Heart right ventricle (tissue), 16 donors: ENCODE results near the gene PDE4D. TPM values are rescaled to one million over a fixed set of nuclear protein-coding genes. Genes with fewer than 3 reads are reported as not detected.

Experiments used
- ATAC-seq, 8 donors: fragments of 200-7000 bp; cut with Tn5 transposase; one replicate each; pipeline ENCODE4 v1.9.1; 2020; ENCODE audit warnings: mild to moderate bottlenecking in 8 of 8, moderate library complexity in 8 of 8, moderate number of reproducible peaks in 1 of 8
- DNase-seq, 2 donors: peaks; one replicate each; pipeline ENCODE4 v3.0.0-alpha.2; 2020
- H3K27ac ChIP-seq, 10 donors: fragments of 200-600 bp; sonication (generic) in 2 of 10; one replicate each; pipeline versions ENCODE4 v1.5.0 to v1.8.0; 2020 to 2022; ENCODE audit warnings: mild to moderate bottlenecking in 3 of 10
- H3K27me3 ChIP-seq, 7 donors: fragments of 200-600 bp; one replicate each; pipeline ENCODE4 v1.8.0; 2021 to 2022; ENCODE audit warnings: mild to moderate bottlenecking in 2 of 7
- H3K36me3 ChIP-seq, 9 donors: fragments of 200-600 bp; sonication (generic) in 1 of 9; one replicate each; pipeline versions ENCODE4 v1.5.0 to v1.8.0; 2020 to 2022; ENCODE audit warnings: mild to moderate bottlenecking in 2 of 9
- H3K4me1 ChIP-seq, 9 donors: fragments of 200-600 bp; sonication (generic) in 1 of 9; one replicate each; pipeline versions ENCODE4 v1.5.0 to v1.8.0; 2020 to 2022; ENCODE audit warnings: mild to moderate bottlenecking in 4 of 9
- H3K4me3 ChIP-seq, 10 donors: fragments of 200-600 bp; sonication (generic) in 2 of 10; one replicate each; pipeline versions ENCODE4 v1.5.0 to v1.8.0; 2020 to 2022; ENCODE audit warnings: mild to moderate bottlenecking in 7 of 10, moderate library complexity in 2 of 10
- H3K9me3 ChIP-seq, 11 donors: fragments of 200-600 bp in 10 of 11; sonication (generic) in 2 of 11; one replicate each; pipeline versions ENCODE4 v1.5.0 to v1.8.0; 2013 to 2022; ENCODE audit warnings: mild to moderate bottlenecking in 2 of 11, control low read depth in 1 of 11, moderate library complexity in 1 of 11
- WGBS, 2 donors: extraction: QIAGEN DNeasy Blood & Tissue Kit; methylation state at CpG; one replicate each; pipeline ENCODE4 v1.1.7; 2013; ENCODE audit warnings: inconsistent platforms in 1 of 2; 5-methylcytosine and 5-hydroxymethylcytosine counted together
- intact Hi-C, 10 donors: fragments of 100-400 bp; cut with DNase I; formaldehyde crosslinking; loops; one replicate each; pipeline versions ENCODE4 v1.11.1 to v1.14.2; 2022
- polyA plus RNA-seq, 2 donors: library from polyadenylated mRNA; stranded (reverse); fragments of 200-250 nt; gene quantifications; one replicate each; pipeline ENCODE4 v1.2.3, GENCODE V29; 2013
- total RNA-seq, 10 donors: library from RNA; stranded (reverse); fragmentation: NEBNext Ultra II Directional in 3 of 10; extraction: Animal tissue kit (Norgen Biotek cat#: 25700) in 3 of 10; gene quantifications; one replicate each; pipeline versions ENCODE4 v1.2.1 to v1.2.4, GENCODE V29; 2021 to 2023
- TF ChIP-seq, protein P1 (sequence below), 9 donors: fragments of 200-600 bp; sonication (generic) in 2 of 9; IDR thresholded peaks; one replicate each; pipeline versions ENCODE4 v1.5.0 to v1.8.0; 2021 to 2022; ENCODE audit warnings: antibody characterized with exemption in 9 of 9, mild to moderate bottlenecking in 5 of 9, moderate library complexity in 1 of 9
- donor health status: Arrhythmogenic right ventricular cardiomyopathy.
- donor health status: ischemic (EF 13 %, LVEDD 7.1; RV severe dilation, severe dysfunction).
- donor health status: healthy with polysubstance abuse.
- donor health status: DM: no; HTN: yes; CAD: no.
- donor health status: DM: no; HTN: no; CAD: no.
- donor health status: ischemic (EF 25% LVEDD 6.9; RV normal size, moderate dysfunction).
- donor health status: ischemic (EF 25% LVEDD 5.7; RV mildly dilated, moderate dysfunction).
- donor health status: healthy.
- donor health status: DM: yes; HTN: yes; CAD: no.
- donor health status: Ischemic cardiomyopathy.
- donor health status: ischemic (EF 35%, LVEDD 5.7; RV mildly dilated, moderate dysfunction).
- donor health status: nonischemic (EF 11% LVEDD 7.7; RV severe dilation, severe dysfunction).
- donor health status: DM: yes; HTN: yes; CAD: no.
- donor health status: PGD.
- donor health status: ischemic (EF 29% LVEDD 5.4; RV normal size, mild dysfunction).
- donor health status: nonischemic (EF 23%, LVEDD 6.1; RV moderate dilation, normal function).

Gene PDE4D
- total and polyA plus RNA-seq, 12 donors = 5.8 to 83.2 (median 39.5) TPM

DNA sequence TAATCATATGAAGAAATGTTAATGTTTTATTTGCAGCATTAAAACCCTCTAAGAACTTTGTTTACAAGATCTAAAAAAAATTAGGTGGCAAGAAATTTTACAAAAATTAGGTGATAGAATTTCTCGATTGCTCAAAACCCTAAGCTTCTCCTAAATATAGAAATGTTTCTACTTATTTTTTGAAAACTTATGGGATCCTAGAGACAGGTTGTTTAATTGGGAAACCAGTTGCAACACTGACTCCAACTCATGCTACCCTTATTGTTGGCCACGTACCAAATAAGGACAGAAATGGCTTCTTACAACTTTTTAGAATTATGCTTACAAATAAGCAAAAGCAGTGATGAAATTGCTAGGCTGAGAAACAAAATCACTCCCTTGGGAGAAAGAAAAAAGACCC, 531.1 kb downstream of the PDE4D start:
- no peaks in the 10 kb centered on the region for H3K9me3 ChIP-seq
- TF ChIP-seq, protein P1, sequence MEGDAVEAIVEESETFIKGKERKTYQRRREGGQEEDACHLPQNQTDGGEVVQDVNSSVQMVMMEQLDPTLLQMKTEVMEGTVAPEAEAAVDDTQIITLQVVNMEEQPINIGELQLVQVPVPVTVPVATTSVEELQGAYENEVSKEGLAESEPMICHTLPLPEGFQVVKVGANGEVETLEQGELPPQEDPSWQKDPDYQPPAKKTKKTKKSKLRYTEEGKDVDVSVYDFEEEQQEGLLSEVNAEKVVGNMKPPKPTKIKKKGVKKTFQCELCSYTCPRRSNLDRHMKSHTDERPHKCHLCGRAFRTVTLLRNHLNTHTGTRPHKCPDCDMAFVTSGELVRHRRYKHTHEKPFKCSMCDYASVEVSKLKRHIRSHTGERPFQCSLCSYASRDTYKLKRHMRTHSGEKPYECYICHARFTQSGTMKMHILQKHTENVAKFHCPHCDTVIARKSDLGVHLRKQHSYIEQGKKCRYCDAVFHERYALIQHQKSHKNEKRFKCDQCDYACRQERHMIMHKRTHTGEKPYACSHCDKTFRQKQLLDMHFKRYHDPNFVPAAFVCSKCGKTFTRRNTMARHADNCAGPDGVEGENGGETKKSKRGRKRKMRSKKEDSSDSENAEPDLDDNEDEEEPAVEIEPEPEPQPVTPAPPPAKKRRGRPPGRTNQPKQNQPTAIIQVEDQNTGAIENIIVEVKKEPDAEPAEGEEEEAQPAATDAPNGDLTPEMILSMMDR (IDR thresholded peaks at IDR 0.05) = no peak
- no peak for DNase-seq
- H3K27me3 ChIP-seq = no peaks in the 10 kb centered on the region
- no peak overlapping the region for H3K27ac ChIP-seq
- intact Hi-C loops = loop anchor here in 2 of 10 donors (10.0 kb wide), 1 partner anchor 148 kb away; no protein-coding TSS in a partner anchor
- 92 to 96% methylated on average over 2 of the region's 2 CpGs for WGBS, 2 donors
- H3K4me1 ChIP-seq = peaks cover 0 to 29% (median 19%) of the 10 kb centered on the region in 9 donors
- H3K36me3 ChIP-seq = no peaks in the 10 kb centered on the region
- H3K4me3 ChIP-seq = no peak overlapping the region
- ATAC-seq = no peak

DNA sequence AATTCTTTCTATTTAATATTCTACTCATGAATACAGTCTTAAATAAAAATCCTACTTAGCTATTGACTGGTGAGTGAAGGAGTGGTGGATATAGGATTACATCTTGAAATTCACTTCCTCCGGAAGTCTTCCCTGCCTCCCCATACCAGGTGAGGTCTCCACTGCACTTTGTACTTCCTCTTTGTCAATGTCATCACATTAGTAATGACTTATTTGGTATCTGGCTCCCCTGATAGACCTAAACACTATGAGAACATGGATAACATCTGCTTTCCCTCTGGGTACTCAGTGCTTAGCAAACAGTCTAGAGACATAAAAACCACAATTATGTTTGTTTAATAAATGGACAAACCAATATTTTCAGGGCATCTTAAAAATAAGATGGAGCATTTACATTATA, 532.1 kb downstream of the PDE4D start:
- DNase-seq (no peak), ATAC-seq (no peak)
- H3K27ac ChIP-seq = no peak overlapping the region
- intact Hi-C loops = loop anchor here in 2 of 10 donors (10.0 kb wide), 1 partner anchor 147 kb away; no protein-coding TSS in a partner anchor
- peaks cover 0 to 36% (median 25%) of the 10 kb centered on the region in 9 donors for H3K4me1 ChIP-seq
- H3K27me3 ChIP-seq = no peaks in the 10 kb centered on the region
- no peak overlapping the region for H3K4me3 ChIP-seq
- H3K9me3 ChIP-seq = no peaks in the 10 kb centered on the region
- 88 to 97% methylated on average over 1 of the region's 1 CpG for WGBS, 2 donors
- TF ChIP-seq, protein P1 (IDR thresholded peaks at IDR 0.05) = no peak
- no peaks in the 10 kb centered on the region for H3K36me3 ChIP-seq

DNA sequence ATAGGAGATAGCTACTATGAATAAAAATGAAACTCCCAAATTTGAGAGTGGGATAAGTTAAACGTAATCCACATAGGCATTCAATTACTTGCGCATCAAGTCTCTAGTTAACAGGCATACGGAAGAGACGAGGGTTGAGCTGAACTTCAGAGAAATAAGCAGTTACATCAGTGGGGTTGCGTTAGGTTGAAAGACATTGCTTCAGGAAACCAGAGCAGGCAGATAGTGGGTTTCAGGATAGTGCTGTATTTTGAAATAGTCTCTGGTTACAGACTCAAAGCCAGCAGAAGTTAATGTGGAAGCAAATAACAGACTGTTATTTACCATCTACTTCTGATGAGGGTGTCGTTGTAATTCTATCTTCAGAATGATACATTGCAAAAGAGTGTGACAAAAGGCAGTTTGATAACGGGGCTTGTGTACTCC, 533.4 kb downstream of the PDE4D start:
- Histone ChIP-seq H3K27me3 (no peaks in the 10 kb centered on the region), H3K4me1 (peaks cover 0 to 36% (median 25%) of the 10 kb centered on the region in 9 donors), H3K9me3 (no peaks in the 10 kb centered on the region), H3K27ac (peak overlapping the region in 4 of 10 donors; percentile 17 to 75 (median 34)), H3K36me3 (no peaks in the 10 kb centered on the region), H3K4me3 (peak overlapping the region in 3 of 10 donors; percentile 1 to 14 (median 1))
- DNase-seq (no peak), ATAC-seq (peak in 1 of 8 donors; percentile 50)
- intact Hi-C loops = loop anchor here in 2 of 10 donors (10.0 kb wide), 1 partner anchor 145 kb away; no protein-coding TSS in a partner anchor
- TF ChIP-seq, protein P1 (IDR thresholded peaks at IDR 0.05) = no peak
- 54 to 62% methylated on average over 7 of the region's 7 CpGs for WGBS, 2 donors

DNA sequence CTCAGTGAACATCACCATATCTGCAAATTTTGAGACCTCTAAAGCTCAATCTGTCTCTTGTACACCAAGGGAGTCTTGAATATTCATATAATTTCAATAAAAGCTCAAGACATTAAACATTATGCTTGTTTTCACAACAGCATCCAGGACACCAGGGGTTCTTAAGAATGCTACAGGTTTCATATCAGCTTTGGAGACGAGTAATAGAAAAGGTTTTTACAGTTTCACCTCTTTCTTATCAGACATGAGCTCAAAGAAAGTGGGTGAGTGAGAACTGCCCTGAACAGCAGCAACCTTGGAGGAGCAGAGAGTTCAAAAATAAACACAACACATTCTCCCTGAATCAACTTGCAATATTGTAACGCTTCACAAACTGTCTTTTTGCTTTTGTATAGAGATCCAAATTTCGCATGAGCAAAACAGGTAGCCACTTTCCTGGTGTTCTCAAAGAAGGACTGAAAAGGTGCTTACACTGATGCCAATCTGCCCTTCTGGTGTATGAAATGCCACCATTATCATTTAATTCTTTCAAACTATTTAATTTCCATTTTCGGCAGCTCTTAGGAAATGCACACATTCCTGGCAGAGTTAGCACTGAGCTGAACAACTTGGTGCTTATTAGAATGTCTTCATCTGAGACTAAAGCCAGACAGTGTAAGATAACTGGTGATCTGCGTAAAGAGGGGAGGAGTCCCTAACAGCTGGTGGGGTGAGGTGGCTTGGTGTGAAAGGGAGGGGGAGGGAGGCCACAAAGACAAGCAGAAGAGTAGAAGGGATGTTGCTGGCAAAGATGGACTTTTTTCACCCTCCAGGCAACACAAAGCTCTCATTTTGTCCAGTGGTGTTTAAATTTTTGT, 535.3 kb downstream of the PDE4D start:
- Histone ChIP-seq H3K4me3 (peak overlapping the region in 5 of 10 donors; percentile 40 to 55 (median 50)), H3K9me3 (no peaks in the 10 kb centered on the region), H3K4me1 (peaks cover 0 to 39% (median 32%) of the 10 kb centered on the region in 9 donors), H3K27ac (peak overlapping the region in 8 of 10 donors; percentile 41 to 83 (median 75)), H3K36me3 (no peaks in the 10 kb centered on the region), H3K27me3 (no peaks in the 10 kb centered on the region)
- ATAC-seq = peak; percentile 42 to 79 (median 71)
- peak in 1 of 2 donors; percentile 12 for DNase-seq
- intact Hi-C loops = loop anchor here in 3 of 10 donors (10.0 kb wide), 3 partner anchors 83 to 323 kb away; no protein-coding TSS in a partner anchor
- TF ChIP-seq, protein P1 (IDR thresholded peaks at IDR 0.05) = no peak
- WGBS, 2 donors = 34 to 57% methylated on average over 5 of the region's 5 CpGs
